Gastroesophageal sphincter (tissue), 3 donors: ENCODE measurements around the gene SLC27A1.

Experiments
- EP300 ChIP-seq: sonication (generic); formaldehyde crosslinking; IDR thresholded peaks from one replicate; pipeline ENCODE4 v1.6.1; 2017; ENCODE audit warnings: antibody characterized with exemption, mild to moderate bottlenecking
- POLR2A ChIP-seq, 2 donors: fragments of 450-650 bp; IDR thresholded peaks; one replicate each; pipeline ENCODE4 v1.6.1; 2017; ENCODE audit warnings: antibody characterized with exemption in 2 of 2, mild to moderate bottlenecking in 2 of 2, moderate library complexity in 1 of 2
- POLR2AphosphoS5 ChIP-seq: sonication (generic); formaldehyde crosslinking; IDR thresholded peaks from one replicate; pipeline ENCODE4 v1.6.1; 2017; ENCODE audit warnings: antibody characterized with exemption
- TF ChIP-seq, protein P1 (sequence below), 4 experiments: fragments of 200-600 bp in 2 of 4; fragments of 450-650 bp in 2 of 4; sonication (generic) in 1 of 4; IDR thresholded peaks; one replicate each; pipeline ENCODE4 v1.5.1; 2017 to 2019; ENCODE audit warnings: antibody characterized with exemption in 4 of 4, mild to moderate bottlenecking in 2 of 4, moderate library complexity in 2 of 4

GRCh38 chr19:17482877-17483604 lies 12.7 kb downstream of the SLC27A1 start:
- TF ChIP-seq, protein P1, sequence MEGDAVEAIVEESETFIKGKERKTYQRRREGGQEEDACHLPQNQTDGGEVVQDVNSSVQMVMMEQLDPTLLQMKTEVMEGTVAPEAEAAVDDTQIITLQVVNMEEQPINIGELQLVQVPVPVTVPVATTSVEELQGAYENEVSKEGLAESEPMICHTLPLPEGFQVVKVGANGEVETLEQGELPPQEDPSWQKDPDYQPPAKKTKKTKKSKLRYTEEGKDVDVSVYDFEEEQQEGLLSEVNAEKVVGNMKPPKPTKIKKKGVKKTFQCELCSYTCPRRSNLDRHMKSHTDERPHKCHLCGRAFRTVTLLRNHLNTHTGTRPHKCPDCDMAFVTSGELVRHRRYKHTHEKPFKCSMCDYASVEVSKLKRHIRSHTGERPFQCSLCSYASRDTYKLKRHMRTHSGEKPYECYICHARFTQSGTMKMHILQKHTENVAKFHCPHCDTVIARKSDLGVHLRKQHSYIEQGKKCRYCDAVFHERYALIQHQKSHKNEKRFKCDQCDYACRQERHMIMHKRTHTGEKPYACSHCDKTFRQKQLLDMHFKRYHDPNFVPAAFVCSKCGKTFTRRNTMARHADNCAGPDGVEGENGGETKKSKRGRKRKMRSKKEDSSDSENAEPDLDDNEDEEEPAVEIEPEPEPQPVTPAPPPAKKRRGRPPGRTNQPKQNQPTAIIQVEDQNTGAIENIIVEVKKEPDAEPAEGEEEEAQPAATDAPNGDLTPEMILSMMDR (IDR thresholded peaks at IDR 0.05), result no peak
- TF ChIP-seq POLR2A (IDR thresholded peaks at IDR 0.05), result no peak
- TF ChIP-seq EP300, result no peak
- no peak for TF ChIP-seq POLR2AphosphoS5
